RWPE2 (cell line): ENCODE results near the gene TLE4.
"Not testable (repeated sequence)": the region's sequence is repeated elsewhere in the genome, so short reads cannot be mapped to it uniquely, and the experiment has no call there.

ENCODE experiments used
- ATAC-seq: fragments of 200-7000 bp; cut with Tn5 transposase; 3 replicates; pipeline ENCODE4 v1.9.1; 2021; ENCODE audit warnings: low read depth
- DNase-seq: peaks from one replicate; pipeline ENCODE4 v3.0.0-alpha.2; 2020; ENCODE audit warnings: low spot score
- H3K27ac ChIP-seq: fragments of 450-650 bp; 2 replicates; pipeline ENCODE4 v1.5.1; 2017; ENCODE audit warnings: mild to moderate bottlenecking; ENCODE audit not compliant: poor library complexity, severe bottlenecking
- H3K27me3 ChIP-seq: fragments of 250-450 bp; sonication (Bioruptor Pico); 2 replicates; pipeline ENCODE4 v1.5.1; 2021; ENCODE audit warnings: mild to moderate bottlenecking, moderate library complexity; ENCODE audit not compliant: insufficient read depth, poor library complexity, severe bottlenecking
- H3K36me3 ChIP-seq: fragments of 250-450 bp; sonication (Bioruptor Pico); 2 replicates; pipeline ENCODE4 v1.5.1; 2020; ENCODE audit warnings: low read depth, mild to moderate bottlenecking, moderate library complexity
- H3K4me1 ChIP-seq: fragments of 250-450 bp; sonication (Bioruptor Pico); 2 replicates; pipeline ENCODE4 v1.5.1; 2021; ENCODE audit warnings: mild to moderate bottlenecking, moderate library complexity; ENCODE audit not compliant: insufficient read depth, poor library complexity, severe bottlenecking
- H3K4me3 ChIP-seq: fragments of 250-450 bp; sonication (Bioruptor Pico); 2 replicates; pipeline ENCODE4 v1.5.1; 2021; ENCODE audit warnings: mild to moderate bottlenecking, moderate library complexity; ENCODE audit not compliant: severe bottlenecking
- H3K9me3 ChIP-seq: fragments of 250-450 bp; sonication (Bioruptor Pico); 2 replicates; pipeline ENCODE4 v1.5.1; 2021; ENCODE audit warnings: mild to moderate bottlenecking, moderate library complexity; ENCODE audit not compliant: severe bottlenecking
- TF ChIP-seq, protein P1 (sequence below): fragments of 450-650 bp; IDR thresholded peaks from one replicate; pipeline ENCODE4 v1.5.1; 2017; ENCODE audit warnings: mild to moderate bottlenecking, moderate library complexity; ENCODE audit not compliant: poor library complexity, severe bottlenecking

Gene TLE4

DNA sequence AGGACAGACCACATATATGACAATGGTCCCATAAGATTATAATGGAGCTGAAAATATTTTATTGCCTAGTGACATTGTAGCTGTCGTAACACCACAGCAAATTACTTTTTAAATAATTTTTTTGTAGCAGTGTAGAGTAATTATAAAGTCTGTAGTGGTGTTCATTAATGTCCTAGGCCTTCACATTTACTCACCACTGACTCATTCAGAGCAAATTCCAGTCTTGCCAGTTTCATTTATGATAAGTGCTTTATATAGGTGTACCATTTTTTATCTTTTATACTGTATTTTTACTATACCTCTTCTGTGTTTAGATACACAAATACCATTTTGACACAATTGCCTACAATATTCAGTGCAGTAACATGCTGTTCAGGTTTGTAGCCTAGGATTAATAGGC lies 67.6 kb downstream of the TLE4 start:
- no peak overlapping the region for H3K4me3 ChIP-seq
- H3K9me3 ChIP-seq = no peaks in the 10 kb centered on the region
- no peak overlapping the region for H3K27ac ChIP-seq
- TF ChIP-seq, protein P1, sequence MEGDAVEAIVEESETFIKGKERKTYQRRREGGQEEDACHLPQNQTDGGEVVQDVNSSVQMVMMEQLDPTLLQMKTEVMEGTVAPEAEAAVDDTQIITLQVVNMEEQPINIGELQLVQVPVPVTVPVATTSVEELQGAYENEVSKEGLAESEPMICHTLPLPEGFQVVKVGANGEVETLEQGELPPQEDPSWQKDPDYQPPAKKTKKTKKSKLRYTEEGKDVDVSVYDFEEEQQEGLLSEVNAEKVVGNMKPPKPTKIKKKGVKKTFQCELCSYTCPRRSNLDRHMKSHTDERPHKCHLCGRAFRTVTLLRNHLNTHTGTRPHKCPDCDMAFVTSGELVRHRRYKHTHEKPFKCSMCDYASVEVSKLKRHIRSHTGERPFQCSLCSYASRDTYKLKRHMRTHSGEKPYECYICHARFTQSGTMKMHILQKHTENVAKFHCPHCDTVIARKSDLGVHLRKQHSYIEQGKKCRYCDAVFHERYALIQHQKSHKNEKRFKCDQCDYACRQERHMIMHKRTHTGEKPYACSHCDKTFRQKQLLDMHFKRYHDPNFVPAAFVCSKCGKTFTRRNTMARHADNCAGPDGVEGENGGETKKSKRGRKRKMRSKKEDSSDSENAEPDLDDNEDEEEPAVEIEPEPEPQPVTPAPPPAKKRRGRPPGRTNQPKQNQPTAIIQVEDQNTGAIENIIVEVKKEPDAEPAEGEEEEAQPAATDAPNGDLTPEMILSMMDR = no peak
- H3K4me1 ChIP-seq = peaks cover 9% of the 10 kb centered on the region
- DNase-seq (no peak), ATAC-seq (peak; percentile 85; the same call in 2 of the 3 replicates)
- no peaks in the 10 kb centered on the region for H3K27me3 ChIP-seq
- H3K36me3 ChIP-seq = no peaks in the 10 kb centered on the region

DNA sequence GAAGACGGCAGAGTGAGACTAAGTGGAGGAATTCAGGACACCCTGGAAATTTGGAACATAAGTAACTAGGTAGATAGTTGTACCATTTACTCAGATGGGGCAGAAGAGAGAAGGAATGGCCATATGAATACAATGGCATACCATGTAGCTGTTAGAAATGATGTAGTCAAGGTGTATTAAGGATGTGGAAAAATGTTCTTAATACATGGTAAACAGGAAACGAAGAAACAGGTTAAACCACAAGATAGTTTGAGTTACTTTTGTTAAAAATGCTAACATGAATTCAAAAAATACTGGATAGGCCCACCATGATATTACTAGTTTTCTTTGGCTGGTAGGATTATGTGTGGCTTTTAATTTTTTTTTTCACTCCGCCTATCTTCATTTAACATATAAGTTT lies 68.3 kb downstream of the TLE4 start:
- H3K36me3 ChIP-seq, H3K27ac ChIP-seq, DNase-seq, H3K4me1 ChIP-seq, H3K27me3 ChIP-seq, H3K4me3 ChIP-seq, H3K9me3 ChIP-seq, ATAC-seq: not testable (repeated sequence)

DNA sequence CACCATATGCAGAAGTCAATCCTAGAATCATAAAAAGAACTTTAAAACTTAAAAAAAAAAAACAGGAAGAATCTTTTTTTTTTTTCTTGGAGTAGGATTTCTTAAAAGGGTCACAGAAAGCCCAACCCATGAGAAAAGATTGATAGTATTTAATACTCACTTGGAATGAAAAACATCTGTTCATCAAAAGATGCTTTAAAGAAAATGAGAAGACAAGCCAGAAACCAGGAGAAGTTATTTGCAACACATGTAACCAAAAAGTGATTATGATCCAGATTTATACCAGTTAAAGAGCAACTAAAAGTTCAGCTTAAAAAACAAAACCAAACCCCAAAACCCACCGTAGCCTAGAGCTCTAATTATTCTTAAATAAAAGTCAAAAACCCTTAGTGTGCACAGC lies 69.3 kb downstream of the TLE4 start:
- Histone ChIP-seq H3K27me3 (no peaks in the 10 kb centered on the region), H3K9me3 (no peaks in the 10 kb centered on the region), H3K27ac (no peak overlapping the region), H3K4me1 (peaks cover 9% of the 10 kb centered on the region), H3K36me3 (no peaks in the 10 kb centered on the region), H3K4me3 (no peak overlapping the region)
- DNase-seq = no peak
- ATAC-seq = no peak
- TF ChIP-seq, protein P1 = no peak

DNA sequence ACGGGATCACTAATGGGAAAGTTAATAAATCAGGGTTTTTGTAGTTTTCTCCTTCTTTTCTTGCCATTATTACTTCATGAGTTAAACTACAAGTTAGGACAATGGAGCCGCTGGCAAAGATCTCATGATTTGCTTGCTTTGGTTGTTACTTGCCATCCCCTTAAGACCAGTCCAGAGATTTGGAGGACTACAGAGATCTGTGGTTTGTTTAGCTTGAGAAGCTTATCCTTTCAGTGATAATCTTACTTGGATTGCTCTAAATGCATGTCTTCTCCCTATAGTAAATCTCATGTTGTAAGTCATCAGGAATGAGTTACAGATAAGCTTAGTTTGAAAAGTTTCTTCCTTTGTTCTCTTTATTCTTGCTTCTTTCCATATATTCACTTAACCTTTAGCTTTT lies 70.9 kb downstream of the TLE4 start:
- Histone ChIP-seq H3K27me3 (no peaks in the 10 kb centered on the region), H3K9me3 (no peaks in the 10 kb centered on the region), H3K4me3 (no peak overlapping the region), H3K27ac (no peak overlapping the region), H3K4me1 (peaks cover 9% of the 10 kb centered on the region), H3K36me3 (no peaks in the 10 kb centered on the region)
- DNase-seq (no peak), ATAC-seq (no peak)
- TF ChIP-seq, protein P1 = no peak

DNA sequence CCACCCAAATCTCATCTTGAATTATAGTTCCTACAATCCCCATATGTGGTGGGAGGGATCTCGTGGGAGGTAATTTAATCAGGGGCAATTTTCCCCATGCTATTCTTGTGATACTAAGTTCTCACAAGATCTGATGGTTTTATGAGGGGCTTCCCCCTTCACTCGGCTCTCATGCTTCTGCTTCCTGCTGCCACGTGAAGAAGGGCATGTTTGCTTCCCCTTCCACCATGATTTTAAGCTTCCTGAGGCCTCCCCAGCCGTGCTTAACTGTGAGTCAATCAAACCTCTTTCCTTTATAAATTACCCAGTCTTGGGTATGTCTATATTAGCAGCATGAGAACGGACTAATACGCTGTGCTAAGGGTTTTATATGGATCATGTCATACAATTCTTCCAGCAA lies 72.3 kb downstream of the TLE4 start:
- H3K27ac ChIP-seq = no peak overlapping the region
- TF ChIP-seq, protein P1 = no peak
- H3K36me3 ChIP-seq = no peaks in the 10 kb centered on the region
- ATAC-seq (no peak), DNase-seq (no peak)
- no peak overlapping the region for H3K4me3 ChIP-seq
- H3K9me3 ChIP-seq = no peaks in the 10 kb centered on the region
- H3K27me3 ChIP-seq = no peaks in the 10 kb centered on the region
- H3K4me1 ChIP-seq = peaks cover 7% of the 10 kb centered on the region
